HG02678 (cell line): ENCODE results near the gene STX10.

ENCODE experiments used
- ATAC-seq: cut with Tn5 transposase; IDR thresholded peaks from one replicate; pipeline ENCODE4 v1.9.1; 2021; ENCODE audit warnings: mild to moderate bottlenecking, moderate library complexity; ENCODE audit not compliant: unreplicated experiment

The STX10 gene

DNA sequence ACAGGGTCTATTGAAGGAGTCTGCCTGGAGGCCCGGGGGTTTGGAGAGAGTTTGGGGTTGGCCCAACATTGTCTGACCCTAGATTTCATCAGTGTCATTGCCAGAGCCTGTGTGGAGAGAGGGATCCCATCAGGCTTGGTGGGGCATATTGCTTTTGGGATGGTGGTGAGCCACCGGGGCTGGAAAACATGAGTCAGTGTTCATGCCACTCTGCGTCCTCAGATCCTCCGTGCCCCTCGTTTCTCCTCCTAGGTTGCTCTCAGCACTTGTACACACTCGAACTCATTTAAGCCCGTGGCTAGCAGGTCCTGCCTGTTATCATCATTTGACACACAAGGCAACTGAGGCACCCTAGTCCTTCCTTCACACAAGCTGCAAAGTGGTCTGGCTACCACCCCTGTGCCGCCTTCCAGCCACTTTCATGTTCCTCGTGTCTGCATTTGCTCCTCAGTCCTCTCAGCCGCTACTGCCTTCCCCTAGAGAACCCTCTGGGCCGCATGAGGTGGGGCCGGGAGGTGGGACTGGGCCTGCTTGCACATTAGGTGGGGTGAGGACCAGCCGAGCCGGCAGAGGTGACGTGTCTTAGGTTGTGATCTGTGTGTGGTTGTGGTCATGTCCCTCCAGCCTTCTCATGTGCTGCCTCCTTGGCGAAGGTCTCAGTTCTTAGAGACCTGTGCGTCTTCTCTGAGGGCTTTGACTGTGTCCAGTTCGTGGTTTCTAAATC lies 28.5 kb downstream of the STX10 start:
- no peak for ATAC-seq

DNA sequence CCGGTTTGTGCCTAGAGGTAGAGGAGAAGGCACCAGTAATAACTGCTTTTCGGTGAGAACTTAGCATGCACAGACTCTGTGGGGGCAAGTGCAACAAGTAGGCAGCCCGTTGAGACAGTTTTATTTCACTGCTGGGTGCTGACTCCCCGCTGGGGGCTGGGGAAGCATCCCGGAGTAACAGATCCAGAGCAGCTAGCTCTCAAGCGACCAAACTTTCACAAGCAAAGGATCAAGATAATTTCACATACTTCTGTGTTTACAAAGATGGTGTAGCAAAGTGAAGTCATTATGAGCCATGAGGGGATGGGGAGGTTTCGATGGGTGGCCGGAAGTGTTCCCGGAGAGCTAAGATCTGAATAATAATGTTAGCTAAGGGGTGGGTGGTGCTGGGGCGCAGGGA lies 29.4 kb downstream of the STX10 start:
- ATAC-seq: no peak

DNA sequence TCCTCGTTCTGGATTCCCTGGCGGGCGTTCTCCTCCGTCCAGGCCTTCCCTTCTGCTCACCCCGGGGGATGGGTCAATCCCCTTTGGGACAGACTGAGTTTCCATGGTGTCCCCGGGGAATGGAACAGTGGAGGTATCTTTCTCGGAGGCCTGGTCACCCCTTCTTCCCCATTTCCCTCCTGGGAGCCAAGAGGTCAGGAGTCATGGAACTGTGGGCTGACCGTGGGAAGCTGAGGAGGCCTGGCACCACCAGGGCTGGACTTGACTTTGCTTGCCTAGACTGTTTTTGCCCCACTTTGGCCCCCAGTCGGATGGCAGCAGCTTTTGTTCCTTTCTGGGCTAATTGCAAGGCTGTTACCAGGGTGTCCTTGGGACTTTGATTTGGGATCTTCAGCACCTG lies 30.1 kb downstream of the STX10 start:
- no peak for ATAC-seq

DNA sequence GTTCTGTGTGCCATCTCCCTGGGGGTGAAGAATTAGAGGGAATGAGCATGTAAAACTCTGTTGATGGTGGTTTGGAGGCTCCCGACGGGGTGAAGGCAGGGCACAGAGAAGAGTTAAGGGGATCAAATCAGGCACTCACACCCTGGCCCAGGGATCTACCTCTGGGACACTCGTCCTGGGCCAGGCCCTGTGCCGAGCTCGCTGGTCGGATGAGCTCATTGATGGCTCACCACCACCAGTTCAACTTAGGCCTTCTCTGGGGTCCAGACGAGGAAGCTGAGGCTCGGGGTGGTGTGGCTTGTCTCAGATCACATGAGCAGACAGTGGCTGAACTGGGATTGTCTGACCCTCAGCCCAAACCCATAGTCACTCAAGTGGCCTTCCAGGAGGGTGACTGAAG lies 30.5 kb downstream of the STX10 start:
- no peak for ATAC-seq

DNA sequence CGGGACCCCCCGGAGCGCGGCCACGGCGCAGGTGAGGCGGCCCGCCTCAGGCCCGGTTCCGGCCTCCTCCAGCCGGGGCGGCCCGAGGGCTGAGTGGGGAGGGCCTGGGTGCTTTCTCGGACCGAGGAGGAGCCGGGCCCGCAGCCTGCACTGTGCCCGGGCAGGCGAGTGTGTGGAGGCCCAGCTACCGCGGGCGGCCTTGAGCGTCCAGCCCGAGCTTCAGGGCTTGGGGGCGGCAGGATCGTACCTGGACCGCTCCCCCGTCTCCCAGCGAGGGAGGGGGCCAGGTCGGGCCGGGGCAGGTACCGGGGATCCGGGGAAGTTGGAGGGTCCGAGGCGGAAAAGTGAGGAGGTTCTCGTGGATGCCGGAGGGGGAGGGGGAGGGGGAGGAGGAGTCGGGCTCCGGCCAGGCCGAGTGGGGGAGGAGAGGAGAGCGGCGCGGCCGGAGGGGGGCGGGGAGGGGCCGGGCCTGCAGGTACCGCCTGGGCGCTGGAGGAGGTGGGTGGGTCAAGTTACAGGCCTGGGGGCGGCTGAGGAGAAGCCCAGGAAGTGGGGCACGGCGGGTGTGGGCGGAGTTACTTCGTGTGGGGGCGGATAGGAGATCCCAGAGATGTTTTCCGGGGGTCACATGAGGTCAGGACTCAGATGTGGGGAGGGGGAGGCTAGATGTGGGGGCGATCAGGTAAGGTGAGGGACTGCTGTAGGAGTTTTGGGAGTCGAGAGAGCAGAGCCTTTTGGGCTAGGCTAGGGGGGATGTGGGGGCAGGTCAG lies 31.6 kb downstream of the STX10 start:
- ATAC-seq: no peak

DNA sequence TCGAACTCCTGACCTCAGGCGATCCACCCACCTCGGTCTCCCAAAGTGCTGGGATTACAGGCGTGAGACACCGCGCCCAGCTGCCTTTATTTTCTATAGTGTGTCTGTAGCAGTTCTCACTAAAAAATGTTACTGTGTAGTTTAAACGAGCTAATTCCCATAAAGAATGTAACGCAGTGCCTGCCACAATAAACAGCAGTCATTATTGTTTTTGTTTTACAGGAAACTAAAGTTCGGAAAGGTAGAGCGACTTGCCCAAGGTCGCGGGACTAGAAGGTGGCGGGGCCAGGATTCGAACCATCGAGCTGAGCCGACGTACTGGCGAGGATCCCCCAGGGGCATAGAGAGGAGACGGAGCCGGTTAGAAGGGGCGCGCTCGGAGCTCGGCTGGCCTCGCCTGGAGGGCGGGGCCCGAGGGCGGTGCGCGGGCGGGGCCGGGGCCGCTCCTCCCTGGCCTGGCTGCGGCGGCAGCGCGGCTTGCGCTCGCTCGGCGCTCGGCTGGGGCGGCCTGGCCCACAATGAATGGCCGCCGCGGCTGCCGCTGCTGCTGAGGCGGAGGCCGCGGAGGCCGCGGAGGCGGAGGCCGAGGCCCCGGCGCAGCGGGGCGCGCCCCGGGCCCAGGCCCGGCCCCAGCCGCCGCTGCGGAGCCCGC lies 32.3 kb downstream of the STX10 start, which contains the start of gene NACC1:
NACC1 (plus strand) TSS at position 493 of the 652 bp plus-strand sequence. CDS start 16,944 bp downstream, outside the sequence.
- peak; percentile 74 for ATAC-seq

DNA sequence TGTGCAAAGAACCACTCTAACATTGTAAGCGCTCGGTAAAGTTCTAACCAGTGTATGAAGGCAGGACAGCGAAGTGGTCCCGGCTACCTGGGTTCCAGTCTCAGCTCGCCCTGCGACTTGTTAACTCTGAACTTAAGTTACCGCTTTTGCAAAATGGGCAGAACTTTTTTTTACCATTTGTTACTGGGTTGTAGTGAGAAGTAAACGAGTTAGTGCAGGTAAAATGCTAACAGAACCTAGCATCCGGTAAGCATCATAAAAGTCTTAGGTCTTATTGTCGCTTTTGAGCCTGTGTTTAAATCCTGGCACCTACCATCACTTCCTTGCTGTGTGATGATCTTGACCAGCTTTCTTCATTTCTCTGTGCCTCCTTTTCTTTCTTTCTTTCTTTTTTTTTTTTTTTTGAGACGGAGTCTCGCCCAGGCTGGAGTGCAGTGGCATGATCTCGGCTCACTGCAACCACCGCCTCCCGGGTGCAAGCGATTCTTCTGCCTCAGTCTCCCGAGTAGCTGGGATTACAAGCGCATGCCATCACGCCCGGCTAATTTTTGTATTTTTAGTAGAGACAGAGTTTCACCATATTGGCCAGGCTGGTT lies 32.9 kb downstream of the STX10 start:
- ATAC-seq: peak; percentile 2

DNA sequence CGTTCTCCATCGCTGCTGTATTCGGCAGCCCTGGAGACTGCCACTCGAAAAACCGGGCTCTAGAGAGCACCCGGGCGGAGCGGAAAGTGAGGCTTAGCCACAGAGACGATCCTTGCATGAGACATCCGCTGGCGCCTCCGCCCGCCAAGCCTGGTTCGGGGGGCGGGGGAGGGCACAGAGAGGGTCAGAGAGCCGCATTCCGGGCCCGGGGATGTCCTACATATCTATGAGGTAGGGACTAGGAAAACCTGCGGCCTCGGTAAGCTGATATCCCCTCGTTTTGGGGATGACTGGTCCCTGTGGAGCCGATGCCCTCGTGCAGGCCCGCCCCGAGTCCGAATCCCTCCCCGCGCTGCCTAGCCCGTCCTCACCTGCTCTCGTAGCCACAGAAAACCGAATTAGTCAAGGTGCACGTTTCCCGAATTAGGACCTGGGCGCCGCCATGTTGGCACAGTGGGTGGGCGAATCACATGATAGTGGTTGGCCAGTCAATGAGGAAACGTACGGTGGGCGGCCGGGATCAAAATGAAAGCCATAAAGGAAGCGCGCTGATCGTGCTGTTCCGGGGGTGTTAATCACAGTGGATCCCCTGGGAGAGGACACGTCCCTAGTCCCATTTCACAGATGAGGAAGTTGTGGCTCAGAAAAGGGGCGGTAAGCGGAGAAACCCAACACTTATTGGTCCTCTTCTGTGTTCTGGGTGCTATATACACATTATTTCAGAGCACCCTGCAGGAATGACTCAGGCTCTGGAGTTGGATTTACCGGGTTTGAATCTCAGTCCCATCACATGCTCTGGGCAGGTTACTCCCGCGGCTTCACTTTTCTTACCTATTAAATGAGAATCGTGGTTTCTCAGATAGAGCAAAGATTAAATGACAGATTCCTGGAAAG lies 33.6 kb downstream of the STX10 start, which contains the start of gene TRMT1:
TRMT1 (minus strand) TSS at position 459 of the 894 bp plus-strand sequence; CDS start at position 118, 341 bp downstream.
- ATAC-seq: peak; percentile 42

DNA sequence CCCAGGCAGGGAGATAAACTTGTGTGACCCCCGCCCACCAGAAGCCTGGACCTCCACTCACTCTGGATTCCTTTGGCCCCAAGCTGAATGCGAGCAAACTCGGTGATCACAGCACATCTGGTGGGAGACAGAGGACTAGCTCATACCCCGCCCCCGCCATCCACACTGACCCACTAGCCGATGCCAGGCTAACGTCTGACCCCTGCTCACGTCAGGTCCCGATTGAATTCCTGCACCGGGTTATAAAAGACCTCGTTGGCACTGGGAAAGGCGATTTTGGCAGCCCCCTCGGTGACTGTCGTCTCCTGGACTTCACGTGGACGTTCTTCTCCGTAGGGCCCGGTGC lies 34.3 kb downstream of the STX10 start:
- no peak for ATAC-seq

DNA sequence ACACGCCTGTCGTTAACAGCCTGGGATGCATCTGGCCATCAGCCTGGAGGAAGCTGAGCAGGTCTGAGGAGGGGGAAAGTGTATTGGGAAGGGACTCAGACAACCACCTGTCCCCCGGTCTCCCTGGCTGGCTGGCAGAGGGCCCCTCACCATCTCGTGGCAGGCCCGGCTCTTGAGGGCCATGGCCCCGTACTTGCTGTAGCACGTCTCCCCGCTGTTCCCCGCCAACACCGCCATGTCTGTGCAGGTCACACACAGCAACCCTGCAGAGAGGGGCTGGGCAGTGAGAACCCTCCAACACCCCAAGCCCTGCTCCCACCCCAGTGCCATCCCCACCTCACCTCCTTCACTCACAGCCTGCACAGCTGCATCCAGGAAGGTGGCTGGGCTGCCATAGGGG lies 37.6 kb downstream of the STX10 start:
- no peak for ATAC-seq

DNA sequence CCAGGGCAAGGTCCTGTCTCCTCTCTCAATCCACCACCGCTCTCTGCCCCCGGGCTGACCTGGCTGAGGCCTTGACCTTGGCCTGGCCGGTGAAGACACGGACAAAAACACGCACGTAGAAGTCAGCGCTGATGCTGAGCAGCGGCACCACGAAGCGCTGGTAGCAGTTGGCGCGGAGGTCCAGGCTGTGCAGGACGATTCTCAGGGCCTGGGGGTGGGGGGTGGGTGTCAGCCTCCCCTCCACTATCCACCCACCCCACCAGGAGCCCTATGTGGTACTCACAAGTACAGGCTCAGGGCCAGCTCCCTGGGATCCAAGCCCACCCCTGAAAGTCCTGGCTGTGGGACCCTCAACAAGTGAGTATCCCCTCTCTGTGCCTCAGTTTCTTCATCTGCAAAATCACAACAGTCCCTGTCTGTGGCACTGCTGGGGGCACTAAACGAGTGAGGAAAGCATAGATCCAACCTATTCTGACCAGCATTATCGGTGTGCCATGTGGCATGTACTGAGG lies 40.0 kb downstream of the STX10 start:
- no peak for ATAC-seq

DNA sequence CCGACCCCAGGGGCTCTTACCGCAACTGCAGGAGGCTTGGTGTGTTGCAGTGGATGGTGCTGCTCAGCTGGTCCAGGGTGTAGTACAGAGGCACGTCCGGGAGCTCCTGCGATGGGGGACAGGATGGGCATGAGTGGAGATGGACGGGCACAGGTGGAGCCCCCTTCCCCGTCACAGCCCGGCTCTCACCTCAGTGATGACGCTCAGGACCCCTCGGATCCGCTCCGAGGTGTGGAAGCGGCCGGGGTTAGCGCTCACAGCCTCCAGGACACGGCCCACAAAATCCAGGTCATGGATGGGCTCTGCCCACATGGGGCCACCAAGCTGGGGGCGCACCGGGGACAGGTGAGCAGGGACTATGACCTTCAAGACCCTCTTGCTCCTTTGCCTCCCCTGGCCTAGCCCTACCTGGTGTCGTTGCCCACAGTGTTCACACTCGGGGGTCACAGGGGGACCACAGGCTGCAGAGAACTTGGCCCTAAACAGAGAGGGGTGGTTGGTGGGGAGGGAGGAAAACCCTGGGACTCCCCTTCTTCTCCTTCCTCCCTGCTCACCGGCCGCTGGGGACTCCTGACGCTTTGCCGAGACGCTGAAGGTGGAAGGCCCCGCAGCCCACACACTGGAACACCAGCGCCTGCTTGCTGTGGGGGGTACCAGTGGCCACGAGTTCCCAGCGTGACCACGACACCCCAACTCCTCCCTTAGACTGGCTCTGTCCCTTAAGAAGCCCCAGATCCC lies 40.6 kb downstream of the STX10 start:
- no peak for ATAC-seq

DNA sequence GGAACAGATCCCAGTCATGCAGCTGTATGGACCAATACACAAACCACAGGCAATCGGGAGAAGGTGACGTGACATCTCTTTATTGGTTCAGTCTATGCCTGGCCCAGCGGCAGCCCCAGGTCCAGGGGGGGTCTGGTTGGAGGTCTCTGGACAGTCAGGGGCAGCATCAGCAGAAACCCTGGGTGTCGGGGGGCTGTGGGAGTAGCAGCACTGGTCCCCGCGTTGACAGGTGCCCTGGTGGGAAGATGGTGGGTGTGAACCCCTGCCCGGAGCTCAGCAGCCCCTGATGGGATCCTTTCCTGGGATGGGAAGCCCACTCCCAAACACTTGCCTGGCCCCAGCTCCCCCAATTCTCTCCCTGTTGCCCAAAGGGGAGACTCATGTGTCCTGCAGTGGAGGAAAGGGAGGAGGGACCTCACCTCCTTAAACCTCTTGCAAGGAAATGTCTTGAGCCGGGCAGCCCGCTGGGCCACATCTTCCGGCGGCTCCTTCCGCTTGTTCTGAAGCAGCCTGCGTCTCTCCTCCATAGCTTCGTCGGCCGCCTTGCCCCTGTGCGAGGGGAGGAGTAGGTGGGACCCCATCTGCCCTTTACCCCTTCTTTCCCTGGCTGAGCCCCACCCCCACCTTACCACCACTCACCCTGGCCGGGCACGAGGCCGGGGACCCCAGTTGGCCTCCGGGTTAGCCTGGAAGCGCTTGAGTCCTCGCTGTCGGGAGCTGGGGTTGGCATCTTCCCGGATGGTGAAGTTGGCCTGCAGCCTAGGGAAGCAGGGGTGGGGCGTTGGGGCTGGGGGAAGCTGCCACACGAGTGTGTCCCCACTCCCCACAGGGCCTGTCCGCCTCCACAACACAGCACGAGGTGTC lies 45.1 kb downstream of the STX10 start:
- ATAC-seq: no peak

DNA sequence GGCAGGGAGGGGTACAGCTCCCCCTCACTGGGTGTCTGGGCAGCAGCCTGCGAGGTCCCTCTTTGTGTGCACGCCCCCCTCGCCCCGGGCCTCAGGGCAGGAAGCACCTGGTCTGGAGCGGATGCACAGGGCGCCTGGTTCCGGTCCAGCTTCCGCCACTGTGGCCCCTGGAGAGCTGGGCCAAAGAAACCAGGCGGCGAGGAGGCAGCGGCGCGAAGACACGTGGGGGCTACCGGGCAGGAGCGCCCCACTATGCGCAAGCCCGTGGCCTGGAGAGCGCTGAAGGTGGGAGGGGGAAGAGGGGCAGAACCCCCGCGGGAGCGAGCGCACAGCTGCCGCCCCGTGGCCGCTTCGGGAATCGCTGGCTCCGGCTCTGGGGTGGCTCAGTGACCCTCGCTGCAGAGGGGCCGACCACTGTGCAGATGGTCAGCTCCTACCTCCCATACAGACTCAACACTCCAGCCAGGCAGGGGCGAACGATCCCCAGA lies 45.8 kb downstream of the STX10 start:
- peak; percentile 41 for ATAC-seq

DNA sequence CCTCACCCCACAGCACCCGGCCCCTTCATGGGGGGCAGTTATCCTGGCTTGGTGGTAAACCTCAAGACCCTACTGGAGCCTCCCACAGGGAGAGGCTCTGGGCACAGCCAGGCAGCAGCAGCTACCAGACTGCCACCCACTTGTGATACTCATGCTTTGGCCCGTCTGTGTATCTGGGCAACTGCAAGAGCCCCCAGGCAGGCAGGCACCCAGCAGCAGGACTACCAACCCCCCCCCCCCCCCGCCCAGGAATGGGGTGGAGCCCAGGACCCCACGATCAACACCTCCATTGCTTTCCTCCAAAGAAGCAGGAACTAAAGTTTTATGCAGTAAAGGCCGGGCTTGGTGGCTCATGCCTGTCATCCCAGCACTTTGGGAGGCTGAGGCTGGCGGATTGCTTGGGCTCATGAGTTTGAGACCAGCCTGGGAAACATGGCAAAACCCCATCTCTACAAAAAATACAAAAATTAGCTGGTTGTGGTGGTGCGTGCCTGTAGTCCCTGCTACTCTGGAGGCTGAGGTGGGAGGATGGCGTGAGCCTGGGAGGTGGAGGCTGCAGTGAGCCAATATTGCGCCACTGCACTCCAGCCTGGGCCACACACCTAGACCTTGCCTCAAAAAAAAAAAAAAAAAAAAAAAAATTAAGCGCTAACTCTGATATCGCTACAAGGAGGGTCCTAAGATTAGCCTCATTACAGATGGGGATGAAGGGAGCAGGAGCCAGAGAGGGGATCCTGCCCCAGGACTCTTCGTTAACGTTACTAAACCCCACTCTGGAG lies 46.4 kb downstream of the STX10 start:
- ATAC-seq: no peak

DNA sequence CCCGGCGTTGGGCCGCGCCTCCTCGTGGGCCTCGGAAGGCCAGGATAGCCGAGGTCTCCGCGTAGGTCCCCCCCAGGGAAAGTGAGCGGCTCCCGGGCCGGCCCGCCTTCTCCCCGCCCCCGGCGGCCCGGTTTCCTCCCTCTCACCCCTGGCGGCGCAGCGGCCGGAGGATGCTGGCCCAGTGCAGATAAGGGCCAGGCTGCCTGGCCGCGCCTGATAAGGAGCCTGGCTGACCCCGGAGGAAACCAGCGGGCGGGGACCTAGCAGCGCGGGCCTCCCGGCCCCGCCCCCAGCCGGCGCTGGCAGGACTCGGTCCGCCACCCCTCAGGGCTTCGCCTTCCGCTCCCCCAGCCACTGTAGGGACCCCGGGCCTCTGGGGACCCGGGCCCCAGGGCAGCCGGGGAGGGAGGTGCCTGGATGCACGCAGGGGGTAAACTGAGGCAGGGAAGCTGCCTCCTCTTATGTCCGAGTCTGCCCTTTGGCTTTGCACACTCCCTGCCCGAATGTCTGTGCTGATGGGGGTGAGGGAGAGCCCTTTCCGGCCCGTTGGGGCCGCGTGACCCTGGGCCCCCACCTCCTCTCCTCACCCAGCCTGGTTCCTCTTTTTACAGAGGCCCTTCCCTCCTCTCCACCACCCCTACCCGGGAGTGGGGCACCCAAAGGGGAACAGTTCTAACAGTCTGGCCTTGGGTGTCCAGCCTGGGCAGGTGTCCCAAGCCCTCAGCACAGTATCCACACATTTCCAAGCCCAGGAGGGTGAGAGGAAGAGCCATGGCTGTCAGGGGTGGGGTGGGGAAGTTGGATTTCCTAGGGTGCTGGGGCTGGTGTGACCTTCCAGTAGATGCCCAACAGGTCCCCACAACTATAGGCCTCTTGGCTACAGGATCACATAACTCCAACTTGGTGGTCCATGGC lies 47.3 kb downstream of the STX10 start, which contains the start of gene LYL1:
LYL1 (minus strand) TSS at position 193 of the 915 bp plus-strand sequence. CDS start 1,687 bp downstream, outside the sequence.
- ATAC-seq: peak; percentile 42

DNA sequence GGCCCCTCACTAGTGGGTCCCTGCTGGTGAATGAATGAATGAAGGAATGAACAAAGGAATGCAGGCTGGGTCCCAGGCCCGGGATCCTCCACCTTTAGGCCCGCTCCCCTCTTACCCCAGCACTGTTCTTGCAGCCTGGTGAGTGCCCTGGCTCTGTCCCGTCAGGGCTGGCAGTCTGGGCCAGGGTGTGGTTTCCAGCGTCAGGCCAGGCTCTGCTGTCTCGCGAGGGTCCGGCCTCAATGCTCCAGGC lies 47.8 kb downstream of the STX10 start:
- peak; percentile 7 for ATAC-seq
